Stimulated activated CD8-positive, alpha-beta memory T cell treated with anti-CD3 and anti-CD28 coated beads, Interleukin-15, amount 100 ng/mL, for 24 hours (primary cell): ENCODE data around the gene FYN.
"Not testable (repeated sequence)": the region's sequence is repeated elsewhere in the genome, so short reads cannot be mapped to it uniquely, and the experiment has no call there.

Source experiments
- DNase-seq: peaks from one replicate; pipeline ENCODE4 v3.0.0-alpha.2; 2020; ENCODE audit warnings: low read depth

The FYN gene

GRCh38 chr6:111789598-111789997 lies 83.7 kb downstream of the FYN start:
- DNase-seq, result no peak

DNA sequence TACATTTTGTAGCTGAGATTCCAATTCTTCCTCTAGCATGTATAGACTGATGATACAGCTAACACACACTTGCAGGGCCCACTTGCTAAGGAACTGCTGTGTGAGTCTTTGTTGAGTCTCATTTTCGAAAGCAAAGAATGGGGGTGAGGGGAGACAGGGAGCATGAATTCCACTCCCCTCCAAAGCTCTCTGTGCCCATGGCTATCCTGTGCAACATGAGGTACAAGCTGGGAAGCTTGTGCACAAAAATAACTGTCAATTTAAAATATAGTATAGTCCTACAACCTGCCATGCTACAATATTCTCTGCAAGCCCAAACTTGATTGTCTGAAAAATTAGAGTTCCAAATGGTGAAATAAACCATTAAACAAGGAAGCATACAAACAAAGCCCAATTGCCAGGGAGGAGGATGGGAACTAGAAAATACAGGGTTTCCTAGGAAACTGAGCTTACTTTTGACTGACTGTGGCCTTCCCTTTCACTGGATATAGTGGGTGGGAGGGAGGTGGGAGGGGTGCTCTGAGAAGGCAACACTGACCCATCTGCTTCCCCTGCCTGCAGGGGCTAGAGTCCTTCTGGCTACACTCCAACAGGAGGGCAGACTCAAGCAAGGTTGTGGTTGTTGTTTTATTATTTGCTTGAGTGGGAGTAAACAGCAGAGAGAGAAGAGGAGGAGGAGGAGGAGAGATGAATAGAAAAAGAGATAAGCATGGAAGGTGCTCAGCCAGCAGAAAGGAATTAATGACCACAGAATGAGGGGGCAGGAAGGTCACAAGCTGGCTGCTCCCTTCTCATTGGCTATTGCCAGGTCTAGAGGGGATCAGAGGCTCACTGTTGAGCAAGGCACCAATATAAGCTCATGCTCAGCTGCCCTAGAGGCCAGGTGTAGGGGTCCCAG lies 84.6 kb downstream of the FYN start:
- no peak for DNase-seq

DNA sequence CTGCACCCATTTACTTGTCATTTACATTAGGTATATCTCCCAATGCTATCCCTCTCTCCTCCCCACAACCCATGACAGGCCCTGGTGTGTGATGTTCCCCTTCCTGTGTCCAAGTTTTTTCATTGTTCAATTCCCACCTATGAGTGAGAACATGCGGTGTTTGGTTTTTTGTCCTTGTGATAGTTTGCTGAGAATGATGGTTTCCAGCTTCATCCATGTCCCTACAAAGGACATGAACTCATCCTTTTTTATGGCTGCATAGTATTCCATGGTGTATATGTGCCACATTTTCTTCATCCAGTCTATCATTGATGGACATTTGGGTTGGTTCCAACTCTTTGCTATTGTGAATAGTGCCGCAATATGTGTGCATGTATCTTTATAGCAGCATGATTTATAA lies 87.1 kb downstream of the FYN start:
- not testable (repeated sequence) for DNase-seq

DNA sequence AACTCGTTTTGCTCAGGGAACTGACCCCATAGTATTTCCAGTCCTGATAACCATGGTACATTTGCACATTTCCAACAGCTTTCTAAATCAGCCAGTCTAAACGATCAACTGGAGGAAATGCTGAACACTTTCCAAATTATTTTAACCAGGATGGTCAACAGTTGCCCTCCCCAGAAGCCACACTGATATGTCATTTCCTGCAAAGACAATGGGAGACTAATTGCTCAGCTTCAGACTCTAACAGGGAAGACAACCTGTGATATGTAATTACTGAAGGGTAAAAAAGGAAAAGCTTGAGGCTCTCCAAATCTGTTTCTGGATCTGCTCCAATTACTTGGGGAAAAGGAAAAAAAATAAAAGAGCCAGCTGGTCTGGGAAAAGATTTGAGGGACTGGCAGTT lies 88.8 kb downstream of the FYN start:
- DNase-seq, result no peak

GRCh38 chr6:111782887-111783466 lies 90.3 kb downstream of the FYN start:
- no peak for DNase-seq

DNA sequence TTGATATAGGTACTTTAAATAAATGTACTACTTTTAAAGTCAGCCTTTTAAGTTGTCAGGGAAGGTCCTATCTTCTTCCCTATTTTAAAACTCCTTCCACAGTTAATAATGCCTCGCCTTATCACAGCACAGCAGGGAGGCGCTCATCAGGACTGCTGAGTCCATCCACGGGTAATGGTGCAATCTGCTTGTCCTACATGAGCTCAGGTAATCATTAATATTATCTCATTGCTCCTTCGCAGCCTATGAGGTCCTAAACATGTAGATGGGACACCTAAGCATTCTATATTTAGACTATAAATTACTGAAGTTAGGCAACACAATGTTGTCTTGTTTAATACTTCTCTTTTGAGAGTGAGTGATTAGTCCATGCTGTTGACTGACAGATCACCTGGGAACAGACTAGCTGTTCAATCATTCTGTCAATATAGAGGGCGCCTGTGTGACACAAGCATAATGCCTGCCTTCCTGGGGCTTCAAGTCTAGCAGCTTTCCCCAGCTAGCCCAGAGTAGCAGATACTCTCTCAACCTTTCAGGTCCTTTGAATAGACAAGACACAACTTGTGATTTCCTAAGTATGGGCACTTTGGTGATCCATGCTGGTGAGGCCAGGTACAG lies 91.0 kb downstream of the FYN start:
- DNase-seq, result no peak

DNA sequence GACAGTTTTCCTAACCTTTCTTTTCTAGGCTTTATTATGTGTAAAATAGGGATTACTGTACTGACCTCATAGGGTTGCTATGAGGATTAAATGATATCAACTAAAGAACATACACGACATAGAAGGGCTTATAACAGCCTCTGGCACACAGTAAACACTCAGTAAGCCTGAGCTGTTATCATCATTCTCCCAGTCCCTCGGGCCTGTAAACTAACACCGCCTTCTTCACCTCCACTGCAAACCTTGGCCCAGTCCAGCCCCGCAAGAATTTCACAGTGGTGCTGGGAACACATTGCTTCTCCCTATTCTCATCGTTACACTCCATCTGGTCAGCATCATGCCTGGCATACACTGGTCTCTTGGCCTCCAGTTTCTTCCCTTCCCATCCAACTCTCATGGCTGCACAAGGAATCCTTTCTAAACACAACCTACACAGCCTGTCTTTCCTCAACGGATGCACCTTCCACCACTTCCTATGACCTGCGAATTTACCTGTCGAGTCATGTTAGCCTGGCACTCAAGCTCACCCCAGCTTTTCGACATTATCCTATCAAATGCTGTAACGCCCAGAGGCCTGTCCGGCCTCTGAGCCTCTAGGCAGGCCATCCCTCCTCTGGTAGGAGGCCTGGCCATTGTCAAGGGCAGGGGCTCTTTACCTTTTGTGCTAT lies 92.1 kb downstream of the FYN start:
- DNase-seq, result no peak

DNA sequence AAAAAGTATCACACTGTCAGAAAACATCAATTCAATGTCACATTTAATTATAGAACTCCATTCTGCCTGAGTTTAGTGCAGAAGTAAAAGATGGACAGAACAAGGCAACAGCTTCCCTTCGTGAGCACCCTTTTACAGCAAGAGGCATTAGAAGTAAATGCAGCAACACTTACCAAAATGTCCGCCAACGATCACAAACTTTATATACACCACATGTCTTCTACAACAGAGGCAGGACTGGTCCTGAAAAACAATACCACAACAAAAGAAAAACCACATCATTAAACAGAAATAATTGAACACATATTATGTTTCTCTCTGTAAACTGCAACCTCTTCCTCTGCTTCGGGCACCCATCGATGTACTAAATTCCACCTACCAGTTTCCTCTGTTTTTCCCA lies 92.9 kb downstream of the FYN start:
- no peak for DNase-seq

GRCh38 chr6:111779660-111780059 lies 93.6 kb downstream of the FYN start:
- no peak for DNase-seq

GRCh38 chr6:111779031-111779430 lies 94.2 kb downstream of the FYN start:
- DNase-seq, result no peak

- no peak for DNase-seq
Observed at GRCh38 chr6:111777357-111777756, 95.9 kb downstream of the FYN start.

DNA sequence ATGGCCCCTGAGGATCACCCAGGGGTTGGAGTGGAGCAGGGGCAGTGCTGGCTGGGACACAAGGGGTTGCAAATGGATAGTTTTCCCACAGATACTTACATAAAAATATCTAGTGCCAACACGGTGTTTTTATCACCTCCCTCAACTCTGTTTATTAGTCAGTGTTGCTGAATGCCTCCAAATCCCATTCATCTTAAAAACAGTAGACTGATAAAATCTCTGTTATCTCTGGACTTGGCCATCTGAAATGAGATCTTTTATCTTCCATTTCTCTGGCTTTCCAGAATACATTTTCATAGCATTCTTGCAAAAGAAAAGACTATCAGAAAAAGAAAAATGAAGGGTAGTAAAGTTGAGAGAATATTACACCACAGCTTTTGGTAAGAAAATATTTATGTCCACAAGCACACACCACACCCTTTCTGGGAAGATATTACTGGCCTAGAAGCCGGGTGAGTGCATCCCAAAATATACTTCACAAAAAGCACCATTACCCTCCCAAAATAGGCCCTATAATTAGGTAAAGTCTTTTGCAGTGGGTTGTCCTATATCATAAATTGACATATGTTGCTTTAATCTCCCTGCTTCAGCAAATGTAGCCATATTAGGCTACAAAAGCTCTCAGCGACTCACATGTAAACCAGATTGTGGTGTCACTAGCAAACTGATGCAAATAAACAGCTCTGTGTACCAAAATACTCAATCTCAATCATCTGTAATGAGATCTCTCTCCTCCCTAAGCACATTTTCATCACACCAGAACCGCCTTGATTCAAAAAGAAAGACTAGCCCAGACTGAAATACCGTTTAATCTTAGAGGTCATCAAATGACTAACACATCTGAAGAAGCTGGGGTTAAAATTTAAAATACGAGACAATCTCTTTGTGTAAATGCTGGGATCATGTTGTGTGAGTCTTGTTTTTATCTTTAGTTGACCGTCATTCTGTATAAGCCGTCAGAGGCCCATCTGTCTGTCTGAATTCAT lies 96.7 kb downstream of the FYN start:
- DNase-seq, result no peak

- DNase-seq, result no peak
Observed at GRCh38 chr6:111775145-111775922, 97.9 kb downstream of the FYN start.

- DNase-seq, result no peak
Observed at GRCh38 chr6:111774346-111774703, 98.9 kb downstream of the FYN start.

GRCh38 chr6:111773501-111774345 lies 99.5 kb downstream of the FYN start:
- DNase-seq, result no peak

DNA sequence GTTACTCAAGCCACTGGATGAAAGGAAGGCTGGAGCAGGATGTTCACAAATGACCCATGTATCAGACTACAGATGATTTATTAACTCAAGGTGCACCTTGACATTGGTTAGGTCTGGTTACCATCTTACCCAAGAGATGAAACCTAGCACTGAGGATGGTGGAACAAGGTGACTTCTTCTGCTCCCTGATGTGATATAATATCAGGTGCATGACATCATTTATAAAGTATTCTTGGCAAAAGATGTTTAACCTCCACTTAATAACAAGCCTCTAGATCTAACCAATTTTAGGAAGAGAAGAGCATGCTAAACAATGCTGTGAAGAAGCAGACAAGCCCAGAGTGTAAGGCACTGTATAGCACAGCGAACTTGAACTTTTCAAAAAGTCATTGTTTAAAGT lies 100.9 kb downstream of the FYN start:
- DNase-seq, result no peak

DNA sequence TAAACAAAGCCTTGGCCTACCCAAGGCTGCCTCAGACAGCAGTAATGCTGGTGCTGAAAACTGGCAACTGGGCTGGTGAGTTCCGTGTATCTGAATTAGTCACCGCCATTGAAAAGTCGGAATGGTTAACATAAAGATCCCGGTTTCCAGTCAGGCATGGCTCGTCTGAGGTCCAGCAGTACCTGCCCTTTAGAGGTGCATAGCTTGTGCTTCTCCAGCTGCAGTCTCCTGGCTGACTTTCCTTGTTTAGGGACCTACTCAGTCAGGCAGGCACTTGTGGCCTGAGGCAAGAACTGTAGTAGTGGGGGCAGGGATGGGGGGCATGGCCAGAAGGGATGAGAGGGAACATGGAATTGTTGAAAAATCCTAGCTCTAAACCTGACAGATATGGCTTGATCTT lies 101.6 kb downstream of the FYN start:
- DNase-seq, result no peak

DNA sequence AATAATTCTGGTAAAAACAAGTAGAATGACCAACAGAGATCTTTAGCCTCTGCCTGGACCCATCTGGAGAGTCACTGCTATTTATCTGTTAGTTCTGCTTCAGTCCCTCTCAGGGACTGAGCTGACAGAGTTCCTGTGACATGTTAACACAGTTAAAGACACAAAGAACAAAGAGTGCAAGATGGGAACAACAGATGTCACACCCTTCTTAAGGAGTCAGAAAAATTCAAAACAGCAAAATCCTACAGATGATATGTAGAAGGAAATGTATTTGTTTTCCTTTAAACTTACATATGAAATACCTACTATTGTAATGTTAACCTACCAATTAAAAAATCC lies 102.2 kb downstream of the FYN start:
- DNase-seq, result no peak

DNA sequence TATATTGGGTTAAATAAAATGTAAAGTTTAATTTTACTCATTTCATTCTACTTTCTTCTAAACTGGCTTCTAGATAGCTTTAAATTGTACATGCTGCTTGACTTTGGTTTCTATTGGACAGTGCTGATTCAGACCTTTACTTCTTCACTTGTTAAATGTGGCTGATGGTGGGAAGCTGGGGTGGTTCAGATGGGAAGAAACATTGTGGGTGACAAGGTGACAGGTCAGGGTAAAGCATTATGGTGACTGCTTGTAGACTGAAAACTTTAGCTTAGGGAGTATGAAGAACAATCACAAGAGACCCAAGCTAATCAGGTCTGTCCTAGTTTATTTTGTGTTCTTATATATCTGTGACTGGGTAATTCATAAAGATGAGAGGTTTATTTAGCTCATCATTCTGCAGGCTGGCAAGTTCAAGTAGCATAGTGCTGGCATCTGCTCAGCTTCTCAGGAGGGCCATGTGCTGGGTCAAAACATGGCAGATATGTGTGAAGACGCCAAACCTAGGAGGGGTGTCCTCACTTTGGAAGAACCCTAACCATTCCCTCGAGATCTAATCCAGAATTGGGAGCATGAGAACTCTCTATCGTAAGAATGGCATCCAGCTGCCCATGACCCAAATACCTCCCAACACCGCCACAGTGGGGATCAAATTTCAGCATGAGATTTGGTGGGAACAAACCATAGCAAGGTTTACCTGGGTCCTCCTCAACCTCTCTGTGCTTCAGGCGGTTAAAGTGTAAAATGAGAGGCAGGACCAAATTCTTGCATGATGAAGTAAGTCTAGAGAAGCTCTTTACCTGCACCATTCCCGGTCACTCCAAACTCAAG lies 102.8 kb downstream of the FYN start:
- no peak for DNase-seq
